Natural killer cell treated with Interleukin-12 subunit alpha and Interleukin-12 subunit beta and Interleukin-15 and Interleukin-18, amount 100 ng/mL, for 72 hours (primary cell): ENCODE data around the gene RELT. TPM values are rescaled to one million over a fixed set of nuclear protein-coding genes. Genes with fewer than 3 reads are reported as not detected.

Experiments used
- ATAC-seq, 2 donors: fragments of 150-1000 bp; cut with Tn5 transposase in 1 of 2; sonication (Bioruptor Pico), chemical (Tn5 transposase) in 1 of 2; 2 replicates each; pipeline ENCODE4 v1.10.0; 2021
- DNase-seq: peaks from one replicate; pipeline ENCODE4 v3.0.0; 2022; ENCODE audit warnings: low spot score
- H3K27ac Mint-ChIP-seq, 2 donors: 1 replicate in 1 of 2; 2 replicates in 1 of 2; pipeline ENCODE4 v1.8.0; 2022; ENCODE audit warnings: mixed read lengths in 2 of 2, mild to moderate bottlenecking in 1 of 2, moderate library complexity in 1 of 2
- H3K27me3 Mint-ChIP-seq, 2 donors: 1 replicate in 1 of 2; 2 replicates in 1 of 2; pipeline ENCODE4 v1.8.0; 2022; ENCODE audit warnings: mixed read lengths in 2 of 2
- H3K36me3 Mint-ChIP-seq: one replicate; pipeline ENCODE4 v1.8.0; 2022; ENCODE audit warnings: mixed read lengths
- H3K4me1 Mint-ChIP-seq, 2 donors: 1 replicate in 1 of 2; 2 replicates in 1 of 2; pipeline ENCODE4 v1.8.0; 2022; ENCODE audit warnings: low read depth in 2 of 2, mixed read lengths in 2 of 2, mild to moderate bottlenecking in 1 of 2
- H3K4me3 Mint-ChIP-seq: one replicate; pipeline ENCODE4 v1.8.0; 2022; ENCODE audit warnings: mixed read lengths
- H3K9me3 Mint-ChIP-seq: 2 replicates; pipeline ENCODE4 v1.8.0; 2022; ENCODE audit warnings: mixed read lengths
- total RNA-seq, 2 donors: library from RNA; stranded (reverse); gene quantifications; one replicate each; pipeline ENCODE4 v1.2.3, GENCODE V29; 2022

RELT gene
- total RNA-seq, 2 donors from 2014 or later = 46.5 to 58.0 TPM

DNA sequence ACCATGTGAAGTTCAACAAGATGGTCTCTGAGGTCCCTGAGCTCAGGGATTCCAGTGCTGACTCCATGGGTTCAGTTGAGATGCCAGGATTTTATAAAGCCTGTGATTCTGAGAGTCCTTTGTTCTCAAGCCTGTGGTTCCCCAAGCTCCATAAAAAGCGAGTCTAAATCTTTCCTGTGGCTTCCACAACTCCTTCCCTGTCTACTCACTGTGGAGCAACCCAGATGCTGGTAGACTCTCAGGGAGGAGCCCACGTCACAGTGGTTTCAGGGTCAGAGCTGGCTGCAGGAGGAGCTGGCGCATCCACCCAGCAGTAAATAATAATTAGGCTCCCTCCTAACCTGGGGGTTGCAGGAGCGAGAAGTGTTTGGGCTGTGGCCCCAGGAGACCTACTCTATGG lies 2.0 kb upstream of the RELT start:
- peaks cover 5% of the 10 kb centered on the region for H3K36me3 Mint-ChIP-seq
- no peak overlapping the region for H3K4me3 Mint-ChIP-seq
- DNase-seq (no peak), ATAC-seq (no peak)
- H3K9me3 Mint-ChIP-seq = no peaks in the 10 kb centered on the region
- peaks cover 27 to 28% of the 10 kb centered on the region in 2 donors for H3K4me1 Mint-ChIP-seq
- no peaks in the 10 kb centered on the region for H3K27me3 Mint-ChIP-seq
- no peak overlapping the region for H3K27ac Mint-ChIP-seq

DNA sequence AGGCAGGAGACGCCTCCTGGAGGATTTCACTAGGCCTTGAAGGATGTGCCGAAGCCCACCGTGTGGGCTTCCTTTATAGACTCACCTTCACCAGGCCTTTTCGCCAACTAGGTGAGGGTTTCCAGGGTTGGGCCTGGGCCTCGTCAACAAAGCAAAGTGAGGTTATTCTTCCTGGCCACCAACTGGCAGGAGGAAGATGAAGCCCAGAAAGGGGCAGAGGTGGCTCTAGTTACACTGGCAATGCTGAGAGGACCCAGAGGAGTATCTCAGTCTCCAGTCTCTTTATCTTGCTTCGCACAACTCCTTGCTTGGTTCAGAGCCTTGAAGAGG lies 404 bp upstream of the RELT start:
- Mint-ChIP-seq H3K27me3 (no peaks in the 10 kb centered on the region), H3K4me1 (peaks cover 27 to 37% of the 10 kb centered on the region in 2 donors), H3K27ac (peak overlapping the region; percentile 73 to 79), H3K36me3 (peaks cover 5% of the 10 kb centered on the region), H3K4me3 (peak overlapping the region; percentile 60), H3K9me3 (no peaks in the 10 kb centered on the region)
- ATAC-seq = no peak
- DNase-seq = no peak

DNA sequence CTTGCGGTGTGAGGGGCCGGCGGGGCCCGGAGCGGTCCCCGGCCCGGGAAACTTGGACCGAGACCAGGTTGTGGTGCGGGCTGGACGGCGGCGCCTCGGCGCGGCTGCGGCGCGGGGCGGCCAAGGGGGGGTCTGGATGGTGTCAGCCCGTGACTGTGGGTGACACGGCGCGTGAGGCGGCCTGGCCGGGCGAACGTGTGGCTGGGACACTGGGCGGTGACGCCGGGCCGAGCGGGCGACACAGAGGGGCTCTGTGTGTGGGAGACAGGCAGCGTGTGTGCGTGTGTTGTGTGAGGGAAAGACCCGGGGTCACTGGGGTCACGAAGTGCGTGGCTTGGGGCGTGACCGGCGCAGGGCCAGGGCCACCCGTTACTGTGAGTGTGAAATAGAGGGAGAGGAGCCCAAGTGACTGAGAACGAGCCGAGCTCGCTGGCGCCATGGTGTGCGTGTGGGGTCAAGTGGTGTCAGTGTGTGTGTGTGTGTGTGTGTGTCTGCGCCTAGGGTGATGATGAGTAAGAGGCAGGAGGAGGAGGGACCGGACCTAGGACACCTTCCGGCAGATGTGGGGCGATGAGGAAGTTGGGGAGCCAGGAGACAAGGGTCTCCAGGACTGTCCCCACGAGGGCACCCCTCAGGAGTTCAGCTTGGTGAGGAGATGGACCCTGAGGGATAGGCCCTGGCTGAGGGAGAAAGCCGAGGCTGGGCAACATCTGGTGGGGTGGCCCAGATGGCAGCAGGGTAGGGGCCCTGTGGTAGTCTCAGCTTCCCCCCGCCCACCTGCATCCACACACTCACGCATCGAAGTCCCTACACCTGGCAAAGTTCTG lies 817 bp downstream of the RELT start:
- H3K9me3 Mint-ChIP-seq = no peaks in the 10 kb centered on the region
- peak overlapping the region; percentile 82 to 89 for H3K27ac Mint-ChIP-seq
- H3K4me1 Mint-ChIP-seq = peaks cover 27 to 41% of the 10 kb centered on the region in 2 donors
- DNase-seq (peak; percentile 86), ATAC-seq (peak; percentile 58 to 69)
- peaks cover 5% of the 10 kb centered on the region for H3K36me3 Mint-ChIP-seq
- no peaks in the 10 kb centered on the region for H3K27me3 Mint-ChIP-seq
- H3K4me3 Mint-ChIP-seq = peak overlapping the region; percentile 98

DNA sequence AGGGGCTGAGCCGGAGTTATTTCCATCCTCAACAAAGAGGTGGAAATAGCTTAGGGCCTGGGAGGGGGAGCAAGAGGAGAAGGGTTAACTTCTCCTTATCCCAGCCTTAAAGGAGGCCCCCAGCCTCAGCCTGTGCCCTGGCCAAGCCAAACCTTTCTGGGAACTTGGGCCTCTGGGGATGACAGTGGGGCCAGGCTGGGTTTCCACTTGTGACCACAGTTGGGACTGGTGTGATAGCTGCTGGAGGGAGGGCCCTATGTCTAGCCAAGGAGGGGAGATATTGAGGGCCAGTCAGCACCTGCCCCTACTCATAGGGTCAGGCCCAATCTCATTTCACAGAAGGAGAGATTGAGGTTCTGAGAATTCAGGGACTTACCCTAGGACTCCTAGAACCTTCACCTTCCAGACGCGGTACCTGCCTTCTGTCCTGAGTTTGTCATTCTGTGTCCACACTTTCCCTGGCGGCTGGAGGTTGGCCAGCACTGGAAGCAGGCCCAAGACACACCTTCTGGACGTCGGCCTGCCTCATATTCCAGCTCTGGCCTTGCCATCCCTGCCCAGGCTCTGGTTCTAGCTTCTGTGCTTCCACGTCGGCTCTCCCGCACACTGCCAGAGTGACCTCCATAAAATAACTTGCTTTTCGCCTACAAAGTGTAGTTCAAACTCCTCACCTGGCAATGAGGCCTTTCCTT lies 3.1 kb downstream of the RELT start:
- Mint-ChIP-seq H3K4me1 (peaks cover 27 to 48% of the 10 kb centered on the region in 2 donors), H3K9me3 (no peaks in the 10 kb centered on the region), H3K4me3 (no peak overlapping the region), H3K27ac (peak overlapping the region in 1 of 2 donors; percentile 89), H3K36me3 (peaks cover 5% of the 10 kb centered on the region), H3K27me3 (no peaks in the 10 kb centered on the region)
- DNase-seq = no peak
- no peak for ATAC-seq

DNA sequence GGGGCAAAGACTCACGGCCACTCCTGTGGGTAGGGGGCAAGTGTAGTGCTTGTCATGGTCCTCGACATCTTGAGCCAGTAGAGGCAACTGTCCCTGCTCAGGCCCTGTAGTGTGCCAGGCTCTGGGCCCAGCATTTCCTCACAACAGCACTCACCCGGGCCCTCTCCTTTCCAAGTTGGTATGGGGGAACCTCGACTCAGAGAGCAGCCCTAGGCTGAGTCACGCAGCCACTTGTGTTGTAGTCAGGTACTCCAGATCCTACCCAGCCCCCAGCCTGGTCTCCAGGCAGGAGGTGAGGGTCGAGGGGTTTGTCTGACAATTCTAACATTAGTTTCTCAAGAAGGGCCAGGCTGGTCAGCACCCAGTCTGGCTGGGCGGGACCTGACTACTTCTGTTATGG lies 4.1 kb downstream of the RELT start:
- Mint-ChIP-seq H3K36me3 (peaks cover 5% of the 10 kb centered on the region), H3K27ac (no peak overlapping the region), H3K4me1 (peaks cover 33 to 55% of the 10 kb centered on the region in 2 donors), H3K9me3 (no peaks in the 10 kb centered on the region), H3K27me3 (no peaks in the 10 kb centered on the region), H3K4me3 (no peak overlapping the region)
- ATAC-seq (no peak), DNase-seq (no peak)

DNA sequence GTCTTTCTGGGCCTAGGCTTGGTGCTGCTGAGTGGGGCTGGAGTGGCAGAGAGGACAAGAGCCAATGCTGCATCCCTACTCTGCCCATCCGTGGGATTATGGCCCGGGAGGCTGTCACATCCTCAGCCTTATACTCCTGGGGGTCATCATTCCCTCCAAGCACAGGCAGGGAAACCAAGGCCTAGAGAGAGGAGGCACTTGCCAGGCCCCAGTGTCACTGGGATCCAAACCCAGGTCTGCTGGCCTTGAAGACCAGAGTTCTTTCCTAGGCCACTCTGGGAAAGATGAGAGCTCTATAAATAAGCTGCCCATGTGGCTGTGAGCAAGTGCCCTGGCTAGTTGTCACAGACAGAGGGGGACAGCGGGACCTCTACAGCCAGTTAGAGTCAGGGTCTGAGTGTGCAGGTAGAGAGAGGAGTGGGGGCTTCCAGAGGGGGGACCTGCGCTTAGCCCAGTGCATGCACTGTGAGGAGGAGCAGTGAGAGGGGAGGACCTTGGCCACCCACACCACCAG lies 4.8 kb downstream of the RELT start:
- Mint-ChIP-seq H3K27ac (no peak overlapping the region), H3K9me3 (no peaks in the 10 kb centered on the region), H3K4me3 (no peak overlapping the region), H3K27me3 (no peaks in the 10 kb centered on the region), H3K36me3 (peaks cover 5% of the 10 kb centered on the region), H3K4me1 (peaks cover 34 to 55% of the 10 kb centered on the region in 2 donors)
- ATAC-seq = no peak
- no peak for DNase-seq

DNA sequence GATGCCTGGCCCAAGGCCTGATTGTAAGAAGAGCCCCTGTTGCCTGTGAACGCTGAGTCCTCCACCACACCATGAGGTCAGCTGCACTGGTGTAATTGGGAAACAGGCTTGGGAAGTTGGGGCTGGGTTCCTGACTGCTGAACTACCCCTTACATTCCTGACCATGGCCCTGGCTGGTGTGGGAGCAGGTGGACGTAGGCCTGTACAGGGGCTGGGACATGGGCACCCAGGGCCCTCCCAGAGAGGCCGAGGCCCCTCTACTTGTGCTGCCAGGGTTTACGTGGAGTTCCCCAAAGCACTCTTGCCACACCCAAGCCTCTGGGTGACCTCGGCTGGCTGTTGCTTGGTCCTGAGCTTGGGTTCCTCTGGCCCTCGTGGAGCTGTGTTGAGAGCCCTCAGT lies 5.4 kb downstream of the RELT start:
- H3K4me3 Mint-ChIP-seq = no peak overlapping the region
- no peaks in the 10 kb centered on the region for H3K27me3 Mint-ChIP-seq
- H3K4me1 Mint-ChIP-seq = peaks cover 34 to 60% of the 10 kb centered on the region in 2 donors
- DNase-seq (no peak), ATAC-seq (no peak)
- H3K36me3 Mint-ChIP-seq = peaks cover 5% of the 10 kb centered on the region
- no peaks in the 10 kb centered on the region for H3K9me3 Mint-ChIP-seq
- H3K27ac Mint-ChIP-seq = no peak overlapping the region

DNA sequence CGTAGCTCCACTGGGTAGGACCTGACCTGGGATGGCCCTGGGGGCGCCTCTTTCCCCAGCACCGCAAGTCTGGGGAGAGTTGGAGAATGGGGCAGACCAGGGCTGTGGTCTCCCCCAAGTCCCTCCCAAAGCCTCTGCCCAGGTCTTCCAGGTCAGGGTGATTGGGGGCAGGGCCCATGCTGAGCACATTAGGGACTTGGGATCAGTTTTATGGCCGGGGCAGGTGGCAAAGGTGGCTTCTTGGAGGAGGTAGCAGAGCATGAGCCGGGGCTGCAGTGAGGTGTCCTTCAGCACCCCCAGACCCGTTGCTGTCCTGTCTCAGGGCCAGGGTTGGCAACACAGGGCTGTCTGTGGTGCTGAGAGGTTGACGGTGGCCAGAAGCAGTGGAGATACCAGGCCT lies 6.0 kb downstream of the RELT start:
- Mint-ChIP-seq H3K27me3 (no peaks in the 10 kb centered on the region), H3K27ac (no peak overlapping the region), H3K36me3 (peaks cover under 1% of the 10 kb centered on the region), H3K9me3 (no peaks in the 10 kb centered on the region), H3K4me1 (peaks cover 29 to 58% of the 10 kb centered on the region in 2 donors), H3K4me3 (no peak overlapping the region)
- DNase-seq = no peak
- no peak for ATAC-seq

DNA sequence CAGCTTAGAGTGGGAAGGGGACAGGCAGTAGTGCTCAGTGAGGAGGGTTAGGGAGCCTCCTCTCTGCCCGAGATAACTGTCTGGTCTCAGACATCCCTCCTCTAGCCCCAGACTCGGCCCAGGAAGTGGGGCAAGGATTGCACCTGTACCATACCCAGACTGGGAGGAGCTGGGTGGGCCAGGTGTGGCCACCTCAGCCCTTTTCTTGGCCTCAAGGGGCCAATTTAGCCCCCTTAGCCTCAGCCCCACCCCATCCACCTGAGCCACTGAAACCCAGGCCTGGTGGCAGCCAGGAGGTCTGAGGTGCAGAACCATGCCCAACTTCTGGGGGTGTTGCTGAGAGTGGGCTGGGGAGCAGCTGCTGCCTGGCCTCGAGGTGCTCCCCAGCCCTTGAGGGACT lies 6.5 kb downstream of the RELT start:
- Mint-ChIP-seq H3K4me3 (no peak overlapping the region), H3K4me1 (peaks cover 28 to 56% of the 10 kb centered on the region in 2 donors), H3K9me3 (no peaks in the 10 kb centered on the region), H3K27ac (no peak overlapping the region), H3K27me3 (no peaks in the 10 kb centered on the region), H3K36me3 (no peaks in the 10 kb centered on the region)
- ATAC-seq (no peak), DNase-seq (no peak)

DNA sequence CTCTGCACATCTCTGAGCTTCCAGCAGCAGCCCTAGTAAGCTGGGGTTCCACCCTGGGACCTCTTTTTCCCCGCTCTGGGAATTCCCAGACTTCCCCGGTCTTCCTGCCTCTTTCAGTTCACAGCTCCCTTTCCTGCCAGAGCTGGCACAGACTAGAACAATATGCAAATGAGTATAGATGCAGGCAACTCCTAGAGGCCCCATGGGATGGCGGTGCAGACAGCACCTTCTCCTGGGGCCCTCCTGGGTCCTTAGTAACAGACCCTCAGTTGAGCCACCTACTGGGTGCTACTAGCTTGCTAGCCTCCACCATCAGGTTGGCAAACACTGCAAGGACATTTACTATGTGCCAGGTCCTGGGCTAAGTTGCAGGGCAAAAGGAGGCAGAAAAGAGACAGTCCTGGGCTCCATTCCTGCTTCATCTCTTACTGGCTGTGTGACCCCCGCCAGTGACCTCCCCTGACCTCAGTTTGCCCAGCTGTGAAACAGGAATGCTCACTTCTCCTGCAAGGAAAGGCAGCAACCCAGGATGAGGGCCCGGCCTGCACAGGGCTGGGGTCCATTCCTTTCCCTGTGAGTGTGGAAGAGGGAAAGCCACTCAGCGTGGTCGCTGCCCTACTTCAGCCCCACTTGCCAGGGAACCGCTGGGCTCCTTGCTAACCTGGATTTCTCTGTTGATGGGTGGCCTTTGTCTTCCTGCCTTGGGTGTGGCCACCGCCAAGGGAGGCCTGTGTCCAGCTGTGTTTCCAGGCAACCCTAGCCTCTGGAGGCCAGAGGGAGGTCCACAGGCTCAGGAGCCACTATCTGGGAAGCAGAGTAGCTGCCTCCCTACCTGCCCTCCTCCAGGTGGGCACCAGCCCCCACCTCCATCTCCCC lies 7.3 kb downstream of the RELT start:
- ATAC-seq (no peak), DNase-seq (no peak)
- Mint-ChIP-seq H3K27ac (peak overlapping the region in 1 of 2 donors; percentile 70), H3K27me3 (no peaks in the 10 kb centered on the region), H3K4me1 (peaks cover 27 to 56% of the 10 kb centered on the region in 2 donors), H3K36me3 (no peaks in the 10 kb centered on the region), H3K9me3 (no peaks in the 10 kb centered on the region), H3K4me3 (no peak overlapping the region)

DNA sequence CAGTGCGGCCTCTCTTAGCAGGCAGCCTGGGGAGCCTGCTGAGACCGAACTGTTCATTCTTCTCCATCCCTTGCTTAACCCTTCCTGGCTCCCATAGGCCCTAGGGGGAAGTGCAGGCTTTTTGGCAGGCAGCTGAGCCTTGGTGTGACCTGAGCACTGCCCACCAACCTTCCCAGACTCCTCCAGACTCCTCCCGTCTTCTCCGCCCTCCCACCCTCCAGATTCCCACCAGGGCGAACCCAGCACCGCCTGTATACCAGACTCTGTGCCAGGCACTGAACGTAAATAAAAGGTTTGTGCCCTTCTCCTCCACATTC lies 7.9 kb downstream of the RELT start:
- no peak overlapping the region for H3K4me3 Mint-ChIP-seq
- no peak for ATAC-seq
- peak overlapping the region in 1 of 2 donors; percentile 70 for H3K27ac Mint-ChIP-seq
- DNase-seq = no peak
- peaks cover 21 to 53% of the 10 kb centered on the region in 2 donors for H3K4me1 Mint-ChIP-seq
- no peaks in the 10 kb centered on the region for H3K36me3 Mint-ChIP-seq
- no peaks in the 10 kb centered on the region for H3K27me3 Mint-ChIP-seq
- H3K9me3 Mint-ChIP-seq = no peaks in the 10 kb centered on the region

DNA sequence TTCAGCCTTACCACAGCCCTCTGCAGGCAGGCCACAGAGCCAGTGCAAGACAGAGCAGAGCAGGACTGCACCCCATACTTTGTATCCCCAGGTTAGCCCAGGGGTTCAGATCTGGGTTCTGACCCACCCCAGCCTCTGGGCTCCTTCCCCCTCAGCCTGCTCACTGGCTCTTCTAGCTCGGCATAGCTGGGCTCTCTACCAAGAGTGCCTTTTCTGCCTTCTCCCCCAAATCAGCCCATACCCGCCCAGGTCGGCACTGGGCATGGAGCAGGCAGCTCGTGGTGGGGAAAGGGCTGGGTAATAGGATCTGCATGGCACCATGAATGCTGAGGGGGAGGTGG lies 8.3 kb downstream of the RELT start:
- no peaks in the 10 kb centered on the region for H3K9me3 Mint-ChIP-seq
- H3K27ac Mint-ChIP-seq = peak overlapping the region; percentile 54 to 70

DNA sequence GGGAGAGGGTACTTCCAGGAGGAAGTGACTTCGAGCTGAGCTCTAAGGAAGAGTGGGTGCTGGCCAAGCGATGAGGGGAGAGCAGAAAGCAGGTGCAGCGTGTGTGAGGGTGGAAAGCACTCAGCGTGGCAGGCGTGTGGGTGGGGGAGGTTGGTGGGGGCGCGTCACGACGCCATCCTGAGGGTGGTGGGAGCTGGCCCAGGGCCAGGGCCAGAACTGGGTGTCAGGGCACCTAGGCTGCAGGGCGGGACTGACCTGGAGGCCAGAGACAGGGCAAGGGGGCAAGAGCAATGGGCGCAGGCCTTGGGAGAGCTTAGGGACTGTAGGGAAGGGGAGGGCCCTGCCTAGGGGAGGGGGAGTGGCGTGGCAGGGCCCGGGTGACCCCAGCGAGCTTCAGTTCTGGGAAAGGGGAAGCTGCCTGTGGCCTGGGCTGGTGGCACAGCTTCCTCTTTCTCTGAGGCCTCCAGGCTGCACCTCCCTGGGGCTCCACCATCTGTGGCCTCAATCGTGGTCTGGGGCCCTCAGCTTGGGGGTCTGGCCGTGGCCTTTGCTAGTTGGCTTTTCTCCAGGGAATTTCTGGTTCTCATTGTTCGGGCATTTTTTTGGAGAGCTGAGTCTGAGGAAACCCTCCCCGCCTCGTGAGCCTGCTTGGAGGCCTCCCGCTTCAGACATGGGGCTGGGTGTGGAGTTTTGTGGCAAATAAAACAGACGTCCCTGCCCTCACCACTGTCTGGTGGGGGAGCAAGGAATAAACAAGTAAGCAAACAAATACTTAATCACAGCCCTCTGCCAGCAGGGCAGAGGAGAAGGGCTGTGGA lies 8.9 kb downstream of the RELT start:
- DNase-seq = no peak

More for the DNA sequence above, 8.3 kb downstream of the RELT start:
- ATAC-seq = no peak
- H3K4me1 Mint-ChIP-seq = peaks cover 20 to 53% of the 10 kb centered on the region in 2 donors
- peak overlapping the region; percentile 8 for H3K4me3 Mint-ChIP-seq
- H3K27me3 Mint-ChIP-seq = no peaks in the 10 kb centered on the region
- no peaks in the 10 kb centered on the region for H3K36me3 Mint-ChIP-seq
- DNase-seq = no peak

More for the DNA sequence above, 8.9 kb downstream of the RELT start:
- H3K4me1 Mint-ChIP-seq = peaks cover 26 to 52% of the 10 kb centered on the region in 2 donors
- H3K36me3 Mint-ChIP-seq = no peaks in the 10 kb centered on the region
- peak; percentile 8 to 66 for ATAC-seq
- no peaks in the 10 kb centered on the region for H3K27me3 Mint-ChIP-seq
- peak overlapping the region; percentile 30 for H3K4me3 Mint-ChIP-seq
- H3K9me3 Mint-ChIP-seq = no peaks in the 10 kb centered on the region
- H3K27ac Mint-ChIP-seq = peak overlapping the region; percentile 54 to 70
